ENCODE data around the gene GNAZ. TPM values are rescaled to one million over a fixed set of nuclear protein-coding genes. Genes with fewer than 3 reads are reported as not detected.

GNAZ gene
- total RNA-seq, 4 donors from 2014 or later: 4.1 to 16.2 (median 6.5) TPM

DNA sequence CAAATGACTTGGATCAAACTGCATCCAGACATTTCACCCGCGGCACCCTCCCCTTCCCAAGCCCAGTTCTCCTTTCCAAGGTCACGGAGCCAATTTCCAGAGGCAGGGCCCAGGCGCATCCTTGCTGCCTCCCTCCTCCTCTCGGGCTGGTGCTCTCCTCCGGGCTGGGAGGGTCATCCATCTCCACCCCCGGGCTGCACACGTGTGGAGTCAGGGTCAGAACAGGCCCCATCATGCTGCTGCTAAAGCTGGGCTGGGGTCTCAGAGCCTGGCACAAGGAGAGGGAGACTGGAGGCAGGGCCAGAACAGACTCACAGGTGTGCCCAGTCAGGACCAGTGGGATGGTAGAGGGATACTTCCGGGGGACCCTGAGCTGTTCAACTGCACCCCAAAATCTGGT lies 57.5 kb downstream of the GNAZ start:
- TF ChIP-seq, protein P1, sequence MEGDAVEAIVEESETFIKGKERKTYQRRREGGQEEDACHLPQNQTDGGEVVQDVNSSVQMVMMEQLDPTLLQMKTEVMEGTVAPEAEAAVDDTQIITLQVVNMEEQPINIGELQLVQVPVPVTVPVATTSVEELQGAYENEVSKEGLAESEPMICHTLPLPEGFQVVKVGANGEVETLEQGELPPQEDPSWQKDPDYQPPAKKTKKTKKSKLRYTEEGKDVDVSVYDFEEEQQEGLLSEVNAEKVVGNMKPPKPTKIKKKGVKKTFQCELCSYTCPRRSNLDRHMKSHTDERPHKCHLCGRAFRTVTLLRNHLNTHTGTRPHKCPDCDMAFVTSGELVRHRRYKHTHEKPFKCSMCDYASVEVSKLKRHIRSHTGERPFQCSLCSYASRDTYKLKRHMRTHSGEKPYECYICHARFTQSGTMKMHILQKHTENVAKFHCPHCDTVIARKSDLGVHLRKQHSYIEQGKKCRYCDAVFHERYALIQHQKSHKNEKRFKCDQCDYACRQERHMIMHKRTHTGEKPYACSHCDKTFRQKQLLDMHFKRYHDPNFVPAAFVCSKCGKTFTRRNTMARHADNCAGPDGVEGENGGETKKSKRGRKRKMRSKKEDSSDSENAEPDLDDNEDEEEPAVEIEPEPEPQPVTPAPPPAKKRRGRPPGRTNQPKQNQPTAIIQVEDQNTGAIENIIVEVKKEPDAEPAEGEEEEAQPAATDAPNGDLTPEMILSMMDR (IDR thresholded peaks at IDR 0.05; ENCODE audit: low read depth): no peak

DNA sequence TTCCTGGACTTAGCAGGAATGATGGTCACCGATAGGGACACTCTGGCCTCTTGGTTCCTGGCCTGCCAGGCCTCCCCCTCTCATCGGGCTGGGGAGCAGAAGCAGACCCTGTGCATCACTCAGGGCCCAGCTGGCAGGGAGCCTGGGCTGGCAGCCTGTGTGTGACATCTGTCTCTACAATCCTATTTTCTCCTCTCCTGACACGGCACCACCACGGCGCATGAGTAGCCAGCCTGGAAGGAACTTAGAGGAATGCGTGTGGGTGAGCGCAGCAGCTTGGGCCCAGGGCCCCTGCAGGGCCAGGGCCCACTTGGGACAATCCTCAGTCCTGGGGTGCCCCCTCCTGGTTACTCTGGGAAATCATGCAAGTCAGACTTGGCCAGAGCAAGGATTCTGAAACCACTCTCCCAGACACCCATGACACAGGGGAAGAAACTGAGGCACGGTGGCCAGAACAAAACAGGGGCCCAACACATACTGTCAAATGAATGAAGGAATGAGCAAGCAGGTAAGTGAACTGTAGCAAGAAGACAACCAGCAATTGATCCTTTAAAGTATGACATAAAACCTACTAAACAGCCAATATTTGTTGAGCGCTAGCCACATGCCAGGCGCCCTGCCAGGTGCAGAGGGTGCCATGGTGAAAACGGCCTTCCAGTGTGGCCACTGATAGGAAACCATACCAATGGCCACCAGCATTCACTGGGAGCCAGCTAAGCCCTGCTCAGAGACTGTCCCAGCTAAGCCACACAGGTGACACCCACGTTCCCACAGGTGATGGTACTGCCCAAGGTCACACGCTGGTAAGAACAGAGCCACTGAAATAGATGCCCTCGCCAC lies 58.2 kb downstream of the GNAZ start:
- TF ChIP-seq, protein P1 (IDR thresholded peaks at IDR 0.05; ENCODE audit: low read depth): no peak

DNA sequence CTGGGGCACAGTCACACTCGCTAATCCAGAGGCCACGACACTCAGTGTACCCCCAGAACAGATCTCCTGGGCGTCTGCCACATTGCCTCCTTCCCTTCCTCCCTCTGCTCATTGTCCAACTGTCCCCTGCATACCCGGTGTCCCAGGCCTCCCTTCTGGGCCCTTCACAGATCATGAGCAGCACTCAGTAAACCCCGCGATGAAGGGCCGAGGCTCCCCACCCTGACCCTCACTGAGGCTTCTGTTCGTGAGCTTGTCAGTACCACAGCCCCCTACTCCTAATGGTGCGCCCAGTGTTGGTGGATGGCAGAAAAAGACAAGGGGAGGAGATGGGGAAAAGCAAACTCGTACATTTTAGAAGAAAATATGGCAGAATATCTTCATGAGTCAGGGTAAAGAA lies 58.8 kb downstream of the GNAZ start:
- TF ChIP-seq, protein P1 (IDR thresholded peaks at IDR 0.05; ENCODE audit: low read depth): no peak

DNA sequence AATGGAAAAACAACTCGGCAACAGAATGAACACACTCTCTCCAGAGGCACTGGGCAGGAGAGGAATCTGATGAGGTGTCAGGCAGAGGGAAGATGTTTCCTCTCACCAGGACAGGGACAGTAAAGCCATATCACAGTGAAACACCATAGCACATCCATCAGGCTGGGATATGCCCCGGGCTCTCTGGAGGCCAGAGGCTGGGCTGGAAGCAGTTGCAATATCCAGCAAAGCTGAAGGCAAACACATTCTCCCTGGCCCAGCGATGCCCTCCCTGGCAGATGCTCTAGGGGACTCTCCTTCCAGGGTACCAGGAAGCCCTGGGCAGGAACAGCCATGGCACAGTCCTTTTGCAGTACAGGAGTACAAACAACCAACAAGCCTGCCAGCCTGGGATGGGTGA lies 60.4 kb downstream of the GNAZ start:
- TF ChIP-seq, protein P1 (IDR thresholded peaks at IDR 0.05; ENCODE audit: low read depth): no peak

DNA sequence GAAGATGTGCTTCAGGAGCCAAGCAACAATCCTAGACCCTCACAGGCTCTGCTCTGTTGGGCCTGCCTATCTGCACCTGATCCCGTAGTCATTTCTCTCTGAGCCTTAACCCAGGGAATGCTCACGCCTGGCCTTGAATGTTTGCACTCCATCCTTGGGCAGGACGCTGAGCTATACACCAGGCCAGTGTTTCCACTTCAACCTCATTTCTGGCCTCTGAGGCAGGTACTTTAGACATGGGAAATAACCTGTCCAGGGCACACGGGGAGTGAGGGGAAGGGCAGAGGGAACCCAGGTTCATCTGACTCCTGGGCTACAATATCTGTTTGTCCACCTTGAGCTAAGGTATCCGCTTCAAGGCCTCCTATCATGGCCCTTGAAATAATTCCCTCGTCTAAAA lies 61.6 kb downstream of the GNAZ start:
- TF ChIP-seq, protein P1 (IDR thresholded peaks at IDR 0.05; ENCODE audit: low read depth): no peak

DNA sequence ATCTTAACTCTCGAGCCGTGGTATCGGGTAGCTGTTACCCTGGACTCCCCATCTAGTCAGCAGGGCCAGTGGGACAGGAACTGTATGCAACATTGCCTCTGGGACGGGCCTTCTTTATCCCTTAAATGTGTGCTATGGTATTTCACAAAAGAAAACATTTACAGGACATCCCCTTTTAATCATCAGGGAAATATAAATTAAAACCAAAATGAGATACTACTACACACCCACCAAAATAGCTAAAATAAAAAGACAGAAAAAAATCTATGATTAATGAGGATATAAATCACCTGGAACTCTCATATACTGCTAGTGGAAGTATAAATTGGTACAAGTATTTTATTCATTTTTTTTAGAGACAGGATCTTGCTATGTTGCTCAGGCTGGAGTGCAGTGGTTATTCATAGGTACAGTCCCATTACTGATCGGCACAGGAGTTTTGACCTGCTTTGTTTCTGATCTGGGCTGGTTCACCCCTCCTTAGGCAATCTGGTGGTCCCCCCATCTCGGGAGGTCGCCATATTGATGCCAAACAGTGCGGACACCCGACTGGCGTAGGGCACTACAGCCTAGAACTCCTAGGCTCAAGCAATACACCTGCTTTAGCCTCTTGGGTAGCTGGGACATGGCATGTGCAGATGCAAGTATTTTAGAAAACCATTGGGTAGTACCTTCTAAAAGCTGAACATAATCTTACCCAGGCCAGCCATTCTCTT lies 62.2 kb downstream of the GNAZ start:
- TF ChIP-seq, protein P1 (IDR thresholded peaks at IDR 0.05; ENCODE audit: low read depth): no peak

DNA sequence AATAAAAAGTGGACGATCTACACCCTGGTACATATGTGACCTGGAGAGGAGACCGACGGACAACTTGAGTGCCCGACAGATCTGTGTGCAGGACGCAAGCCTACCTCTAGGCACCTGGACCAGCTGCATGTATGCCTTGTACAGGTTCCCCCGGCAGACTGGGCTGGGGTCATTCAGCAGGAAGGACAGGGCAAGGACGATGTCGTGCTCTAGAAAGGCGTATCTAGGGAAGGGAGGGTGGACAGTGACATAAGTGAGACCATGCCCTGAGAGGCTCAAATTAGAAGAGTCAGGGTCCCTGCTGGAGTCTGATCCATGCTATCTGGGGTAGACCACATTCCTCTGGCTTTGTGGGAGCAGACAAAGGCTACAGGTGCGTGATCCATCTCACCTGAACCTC lies 63.6 kb downstream of the GNAZ start:
- TF ChIP-seq, protein P1 (IDR thresholded peaks at IDR 0.05; ENCODE audit: low read depth): no peak
